Kidney capillary endothelial cell (primary cell): ENCODE results near the gene SORCS3.

ENCODE experiments used
- DNase-seq: peaks from one replicate; pipeline ENCODE4 v3.0.0-alpha.2; 2018; ENCODE audit warnings: low spot score

SORCS3 gene

GRCh38 chr10:105189463-105189800, 548.3 kb downstream of the SORCS3 start:
- no peak for DNase-seq

DNA sequence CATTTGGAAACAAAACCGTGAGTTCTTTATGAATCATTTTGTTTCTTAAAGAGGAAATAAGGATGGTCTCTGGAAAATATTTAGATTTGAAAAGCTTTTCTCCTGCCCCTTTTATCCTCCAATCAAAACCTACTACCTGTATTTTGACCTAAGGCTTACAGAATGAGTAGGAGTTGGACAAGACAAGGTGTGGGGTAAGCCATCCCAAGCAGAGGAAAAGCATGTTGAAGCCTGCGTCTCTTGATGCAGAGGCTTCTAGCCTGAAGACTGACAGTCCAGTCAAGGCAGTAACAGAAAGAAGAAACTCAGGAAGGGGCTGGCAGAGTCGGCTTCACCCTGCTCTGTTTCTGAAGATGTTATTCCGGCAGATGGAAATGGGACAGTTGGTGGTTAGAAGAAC, 551.1 kb downstream of the SORCS3 start:
- no peak for DNase-seq

GRCh38 chr10:105192861-105193260, 551.8 kb downstream of the SORCS3 start:
- no peak for DNase-seq

DNA sequence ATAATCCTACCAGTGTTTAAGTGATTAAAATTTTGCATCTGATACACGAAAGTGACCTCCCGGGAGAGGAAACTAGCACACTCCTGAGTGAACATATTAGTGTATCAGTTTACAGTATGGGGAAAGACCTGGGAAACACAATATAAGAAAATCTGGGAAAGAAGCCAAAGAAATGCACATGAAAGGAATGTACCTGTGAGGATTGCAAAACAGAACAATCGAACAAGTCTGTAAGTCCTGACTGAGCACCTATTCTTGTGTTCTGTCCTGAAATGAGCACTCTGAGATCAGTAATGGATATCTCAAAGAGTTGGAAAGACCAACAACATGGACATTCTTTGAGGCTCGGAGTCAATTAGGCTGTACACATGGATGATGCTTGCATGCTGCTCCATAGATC, 554.7 kb downstream of the SORCS3 start:
- no peak for DNase-seq

GRCh38 chr10:105197598-105198364, 556.7 kb downstream of the SORCS3 start:
- no peak for DNase-seq

- DNase-seq = no peak
Observed at GRCh38 chr10:105206616-105207015, 565.5 kb downstream of the SORCS3 start.

DNA sequence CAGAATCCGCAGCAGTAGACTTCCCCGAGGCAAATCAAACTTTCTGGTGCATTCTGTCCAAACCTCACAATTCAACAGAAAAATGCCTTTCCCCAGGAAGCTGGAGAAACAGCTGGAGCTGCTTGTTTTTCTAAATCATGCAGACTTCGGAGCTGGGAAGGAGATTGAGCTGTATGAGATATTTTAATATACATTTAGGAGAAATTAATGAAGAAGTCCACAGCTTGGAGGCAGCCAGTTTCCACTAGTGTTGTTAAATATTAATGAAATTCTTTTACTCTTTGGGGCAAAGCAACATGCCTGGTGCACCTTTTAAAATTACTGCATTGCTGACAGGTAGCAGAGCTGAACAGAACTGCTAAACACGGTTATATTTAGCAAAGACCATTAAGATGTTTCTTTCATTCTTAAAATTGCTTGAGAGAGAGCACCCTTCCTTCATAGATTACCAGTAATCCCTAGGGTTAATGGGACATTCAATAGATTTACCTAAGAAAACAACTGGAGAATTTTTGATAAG, 566.4 kb downstream of the SORCS3 start:
- DNase-seq = no peak

DNA sequence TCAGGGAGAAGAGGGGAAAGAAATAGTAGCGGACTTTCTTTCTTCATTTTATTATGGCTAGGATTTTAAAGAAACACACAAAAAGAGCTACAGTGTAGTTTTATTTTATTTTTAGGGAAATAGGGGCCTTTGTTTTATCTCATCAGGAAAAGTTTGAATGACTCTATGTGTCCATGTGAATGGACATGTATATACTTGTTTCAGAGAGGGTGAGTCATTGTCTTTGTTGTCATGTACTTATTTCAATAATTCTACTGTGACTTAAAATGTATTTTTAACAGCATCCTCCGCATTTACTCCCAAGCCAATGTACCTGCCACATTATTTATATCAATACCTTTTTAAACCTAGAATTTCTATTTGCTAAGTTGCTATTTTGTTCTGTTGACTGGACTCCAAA, 569.5 kb downstream of the SORCS3 start:
- no peak for DNase-seq

DNA sequence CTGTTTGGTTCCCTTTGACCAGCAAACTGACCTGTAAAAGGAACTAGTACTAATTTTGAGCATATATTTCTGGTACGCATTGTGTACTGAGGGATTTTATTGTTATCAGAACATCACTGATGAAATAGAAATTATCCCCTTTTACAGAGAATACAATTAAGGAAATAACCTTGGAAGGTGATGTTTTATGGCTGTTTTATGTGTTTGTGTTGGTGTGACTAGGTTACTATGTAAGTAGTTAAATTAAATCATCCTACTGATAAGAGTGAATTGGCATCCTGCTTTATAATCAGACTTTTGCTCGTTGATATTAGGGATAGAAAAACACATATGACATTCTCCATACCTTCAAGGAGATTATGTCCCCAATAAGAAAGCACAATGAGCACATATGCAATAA, 596.6 kb downstream of the SORCS3 start:
- DNase-seq = no peak

GRCh38 chr10:105239311-105240219, 598.5 kb downstream of the SORCS3 start:
- no peak for DNase-seq

DNA sequence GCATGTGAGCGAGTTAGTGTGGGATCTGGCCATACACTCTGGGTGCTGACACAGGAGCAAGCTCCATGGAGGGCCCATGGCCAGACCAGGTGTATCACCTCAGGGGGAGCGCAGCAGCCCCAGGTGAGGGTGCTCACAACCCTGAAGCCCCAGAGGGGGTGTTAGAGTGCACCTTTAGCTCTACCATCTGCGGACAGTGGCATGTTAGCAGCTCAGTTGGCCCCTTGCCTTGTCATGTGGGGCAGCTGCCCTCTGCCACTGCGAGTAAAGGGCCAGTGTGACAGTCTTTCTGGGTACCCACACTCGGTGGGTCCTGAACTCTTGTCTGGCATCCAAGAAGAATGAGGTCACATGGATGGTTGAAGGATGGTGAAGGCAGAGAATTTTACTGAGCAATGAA, 600.2 kb downstream of the SORCS3 start:
- DNase-seq = no peak

DNA sequence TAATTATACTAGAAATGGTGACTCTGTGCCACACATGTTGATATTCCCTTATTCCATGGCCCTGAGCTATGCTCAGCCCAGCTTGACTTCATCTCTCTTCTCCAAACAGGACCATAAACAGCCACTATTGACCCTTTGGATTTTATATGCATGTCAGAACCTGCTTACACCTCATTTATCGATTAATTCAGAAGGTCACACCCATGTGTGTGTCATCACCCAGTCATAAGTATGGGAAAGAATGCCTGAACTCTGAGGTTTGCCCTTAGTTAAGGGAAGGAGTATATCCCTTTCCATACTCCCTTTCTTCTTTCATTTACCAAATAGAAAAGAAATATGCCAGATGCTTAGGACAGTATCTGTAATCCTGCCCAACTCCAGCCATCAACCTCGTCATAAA, 602.3 kb downstream of the SORCS3 start:
- no peak for DNase-seq

DNA sequence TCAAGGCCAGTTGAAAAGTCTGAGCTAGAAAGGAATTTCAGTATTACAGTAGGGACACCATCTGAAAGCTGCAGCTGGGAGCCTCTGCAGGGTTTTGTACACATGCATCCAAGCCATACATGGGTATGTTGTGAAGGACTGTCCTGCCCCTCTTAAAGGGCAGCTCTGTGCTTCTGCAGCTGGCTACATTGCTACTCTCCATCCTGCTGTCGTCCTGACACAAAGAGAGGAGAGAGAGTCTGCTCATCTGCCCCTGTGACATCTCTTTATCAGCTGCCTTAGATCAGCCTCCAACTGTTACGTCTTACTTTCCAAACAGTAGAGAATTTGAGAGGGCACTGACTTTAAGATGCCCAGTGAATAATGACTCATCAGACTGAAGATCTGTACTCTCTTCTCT, 602.7 kb downstream of the SORCS3 start:
- no peak for DNase-seq

- DNase-seq = no peak
Observed at GRCh38 chr10:105247831-105248499, 606.9 kb downstream of the SORCS3 start.

DNA sequence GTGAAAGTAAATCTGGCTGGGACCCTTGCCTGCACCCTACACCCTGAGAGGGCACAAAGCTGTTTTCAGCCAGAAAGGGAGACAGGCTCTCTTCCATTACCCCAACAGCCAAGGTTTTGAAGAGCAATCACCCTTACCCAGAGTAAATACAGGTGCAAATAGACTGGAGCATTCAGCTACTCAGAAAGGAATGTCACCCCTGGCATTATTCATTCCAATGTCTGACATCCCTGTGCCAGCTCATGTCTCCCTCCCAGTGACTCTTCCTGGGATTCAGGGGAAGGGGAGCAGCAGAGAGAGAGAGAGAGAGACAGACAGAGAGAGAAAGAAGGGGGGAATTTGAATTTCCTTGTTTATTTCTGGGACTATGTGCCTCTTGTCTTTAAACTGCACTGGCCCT, 611.8 kb downstream of the SORCS3 start:
- DNase-seq = no peak

DNA sequence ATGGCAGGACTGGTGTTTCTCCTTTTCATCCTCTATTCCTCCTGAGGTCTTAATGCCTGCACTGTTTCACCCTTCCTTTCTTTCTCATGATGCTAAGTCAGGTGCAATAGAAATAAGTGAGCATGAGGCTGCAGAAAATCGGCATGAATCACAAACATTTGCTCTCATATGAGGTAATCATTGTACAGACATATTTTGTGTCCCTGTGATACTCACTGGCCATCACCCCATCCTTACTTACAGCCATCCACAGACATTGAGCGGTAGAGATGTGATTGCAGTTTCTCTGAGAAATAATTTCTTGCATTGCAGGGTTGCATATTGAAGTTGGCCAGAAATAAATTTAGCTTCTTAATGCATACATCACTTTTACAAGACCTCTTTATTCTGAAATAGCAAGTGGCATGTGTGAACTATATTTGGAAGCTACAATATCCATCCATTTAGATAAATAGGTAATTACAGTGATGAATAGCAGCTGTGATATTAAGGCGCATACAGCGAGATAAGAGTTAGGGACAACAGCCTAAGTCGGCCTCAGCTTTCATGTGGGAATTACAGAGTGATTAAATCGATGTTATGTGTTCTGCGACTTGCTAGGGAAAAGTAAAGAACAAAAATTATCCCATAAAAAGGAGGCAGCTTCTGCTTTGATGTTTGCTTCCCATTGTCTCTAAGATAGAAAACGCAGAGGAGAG, 612.6 kb downstream of the SORCS3 start:
- DNase-seq = no peak

DNA sequence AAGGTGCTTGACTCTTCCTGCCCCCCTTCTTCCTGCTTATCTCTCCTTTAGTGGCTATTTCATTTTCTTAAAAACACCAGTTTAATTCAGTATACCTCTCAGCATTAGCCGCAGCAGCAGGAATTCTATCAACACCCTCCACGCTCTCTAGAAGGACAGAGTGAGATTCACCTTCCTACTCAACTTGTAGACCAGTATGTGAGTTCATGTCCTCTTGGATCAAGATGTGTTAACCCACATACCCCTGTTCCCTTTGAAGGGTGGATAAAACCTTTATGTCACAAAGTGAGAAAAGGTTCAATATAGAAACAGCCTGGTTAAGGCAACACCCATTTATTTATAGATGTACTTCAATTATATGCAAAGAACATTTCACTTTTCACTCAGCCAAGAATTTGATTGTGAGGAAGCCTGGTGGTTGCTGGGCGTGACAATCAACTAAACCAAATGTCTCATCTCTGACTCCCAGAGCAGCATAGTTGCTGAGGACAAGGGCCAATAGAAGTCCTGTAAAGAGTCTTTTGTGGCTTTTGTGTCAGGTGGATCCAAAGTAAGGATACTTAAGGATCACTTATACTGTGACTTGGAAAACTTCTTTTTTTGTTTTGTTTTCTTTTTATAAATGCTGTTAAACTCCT, 617.1 kb downstream of the SORCS3 start:
- DNase-seq = no peak

GRCh38 chr10:105258674-105259065, 617.6 kb downstream of the SORCS3 start:
- DNase-seq = no peak

DNA sequence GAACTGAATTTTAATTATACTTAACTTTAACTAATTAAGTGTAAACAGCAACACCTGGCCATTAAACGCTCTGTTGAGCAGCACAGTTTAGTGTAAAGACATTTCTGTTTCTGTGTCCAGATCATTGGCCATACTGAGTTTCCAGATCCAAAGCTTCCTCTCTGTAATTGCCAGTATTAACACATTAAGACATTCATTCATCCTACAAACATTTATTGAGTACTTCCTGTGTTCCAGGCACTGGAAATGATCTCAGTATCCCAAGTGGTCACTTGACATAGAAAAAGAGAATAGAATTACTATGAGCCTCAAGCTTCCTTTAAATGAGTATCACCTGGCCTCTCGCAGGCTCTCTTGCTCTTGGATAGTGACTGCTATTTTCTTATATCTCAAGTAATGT, 618.1 kb downstream of the SORCS3 start:
- DNase-seq = no peak

- no peak for DNase-seq
Observed at GRCh38 chr10:105262666-105263065, 621.6 kb downstream of the SORCS3 start.

DNA sequence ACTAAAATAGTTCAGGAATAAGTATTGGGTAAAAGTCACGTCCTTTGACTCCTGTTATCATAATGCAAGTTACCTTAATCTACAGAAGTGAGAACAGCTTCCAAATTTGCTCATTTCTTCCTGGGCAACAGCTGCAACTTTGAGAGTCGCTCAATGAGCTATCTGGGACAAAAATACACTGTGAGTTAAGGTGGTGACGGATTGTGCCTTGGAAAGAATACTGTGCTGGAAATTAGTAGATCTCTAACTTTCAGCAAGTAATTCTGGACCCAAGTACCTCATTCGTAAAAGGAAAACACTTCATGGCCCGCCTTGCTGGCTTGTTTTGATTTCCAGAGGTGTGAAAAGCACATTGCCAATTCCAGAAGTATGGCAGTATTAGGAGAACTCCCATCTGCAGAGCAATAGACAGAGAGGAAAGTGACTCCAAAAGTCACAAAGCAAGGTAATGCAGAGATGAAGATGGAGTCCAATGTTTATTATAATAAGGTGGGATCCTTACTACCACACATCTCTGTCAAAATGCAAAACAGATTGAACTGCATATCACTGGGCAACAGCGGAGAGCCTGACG, 626.0 kb downstream of the SORCS3 start:
- no peak for DNase-seq
